GM19351 (cell line): ENCODE measurements around the gene PSTPIP1.
A peak's percentile ranks its signal among the peaks of the same experiment; 100 is the strongest.

Experiments
- ATAC-seq: cut with Tn5 transposase; IDR thresholded peaks from one replicate; pipeline ENCODE4 v1.9.1; 2021; ENCODE audit warnings: mild to moderate bottlenecking, moderate library complexity; ENCODE audit not compliant: unreplicated experiment

Gene PSTPIP1

DNA sequence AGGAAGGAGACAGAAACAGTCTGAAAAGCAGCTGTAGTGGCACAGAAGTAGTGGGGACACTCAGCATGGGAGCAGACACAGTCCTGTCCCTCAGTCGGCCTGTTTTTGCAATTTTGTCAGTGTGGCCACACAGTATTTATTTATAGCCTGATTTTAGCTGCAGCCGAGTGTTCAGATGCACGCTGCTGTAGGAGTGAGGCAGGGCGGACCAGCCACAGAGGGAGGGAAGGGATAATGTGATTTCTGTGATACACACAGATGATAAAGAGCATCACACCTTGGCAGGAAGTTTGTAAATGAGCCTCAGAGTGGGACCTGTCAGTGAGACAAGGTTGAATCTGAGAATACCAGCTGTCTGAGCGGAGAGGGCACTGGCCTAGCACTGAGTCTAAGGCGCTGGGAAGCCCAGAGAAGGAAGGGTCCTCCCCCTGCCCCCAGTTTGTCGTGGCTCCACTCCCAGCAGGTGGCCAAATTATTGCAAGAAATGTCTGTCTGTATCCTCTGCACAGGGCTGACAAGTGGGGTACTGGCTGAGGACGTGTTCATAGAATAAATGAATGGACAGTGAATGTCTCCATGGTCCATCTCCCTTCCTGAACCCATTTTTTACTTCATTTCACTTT lies 3.8 kb downstream of the PSTPIP1 start:
- ATAC-seq, result no peak

DNA sequence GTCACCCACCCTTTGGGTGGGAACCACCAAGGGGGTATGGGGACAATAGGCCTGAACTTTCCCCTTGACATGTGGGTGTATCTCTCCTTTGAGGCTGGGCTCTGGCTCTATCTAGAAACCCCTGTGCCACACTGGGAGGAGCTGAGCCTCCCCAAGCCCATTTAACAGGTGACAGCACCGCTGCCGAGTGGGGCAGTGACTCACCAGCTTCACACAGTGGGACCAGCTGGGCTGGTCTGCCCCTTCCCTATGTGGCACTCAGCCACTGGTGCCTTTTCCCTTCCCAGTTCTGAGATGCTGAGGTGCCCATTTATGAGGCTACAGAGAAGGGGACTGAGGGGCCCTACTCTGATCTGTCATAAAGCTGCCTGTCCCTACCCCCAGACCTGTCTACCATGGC lies 5.1 kb downstream of the PSTPIP1 start:
- ATAC-seq, result no peak

DNA sequence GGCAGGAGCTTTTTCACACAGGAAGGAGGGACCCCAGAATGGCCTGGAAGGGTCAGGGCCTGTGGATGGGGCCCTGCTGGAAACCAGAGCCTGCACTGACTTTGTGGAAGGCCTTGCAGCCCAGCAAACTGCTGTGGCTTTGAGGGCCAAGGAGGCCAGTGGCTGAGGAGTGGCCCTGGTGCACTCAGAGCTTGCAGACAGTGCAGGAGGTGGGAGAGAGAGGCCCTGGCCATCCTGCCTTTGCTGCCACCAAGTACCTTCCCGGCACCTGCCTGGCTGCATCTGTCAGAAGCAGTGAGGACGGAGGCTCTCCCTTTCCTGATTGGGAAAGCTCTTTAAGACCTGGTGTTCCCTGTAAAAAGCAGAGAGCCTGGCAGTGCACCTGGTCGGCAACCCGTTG lies 6.4 kb downstream of the PSTPIP1 start:
- no peak for ATAC-seq

DNA sequence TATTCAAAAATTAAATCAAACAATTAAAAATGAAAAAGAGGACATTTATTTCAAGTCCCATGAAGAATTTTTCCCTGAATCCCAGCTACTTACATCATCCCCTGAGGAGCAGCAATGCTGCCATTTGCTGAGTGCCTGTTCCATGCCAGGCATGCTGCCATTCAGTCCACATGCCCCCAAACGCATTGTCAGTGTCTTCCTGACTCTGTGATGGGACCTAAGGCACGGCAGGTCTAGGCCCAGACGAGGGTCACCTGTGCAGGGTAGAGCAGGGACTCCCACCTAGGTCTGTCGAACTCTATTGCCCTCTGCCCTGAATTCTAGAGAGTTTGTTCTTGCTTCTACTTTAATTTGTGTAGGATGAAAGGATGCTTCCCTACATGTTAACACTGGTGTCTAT lies 7.0 kb downstream of the PSTPIP1 start:
- no peak for ATAC-seq

DNA sequence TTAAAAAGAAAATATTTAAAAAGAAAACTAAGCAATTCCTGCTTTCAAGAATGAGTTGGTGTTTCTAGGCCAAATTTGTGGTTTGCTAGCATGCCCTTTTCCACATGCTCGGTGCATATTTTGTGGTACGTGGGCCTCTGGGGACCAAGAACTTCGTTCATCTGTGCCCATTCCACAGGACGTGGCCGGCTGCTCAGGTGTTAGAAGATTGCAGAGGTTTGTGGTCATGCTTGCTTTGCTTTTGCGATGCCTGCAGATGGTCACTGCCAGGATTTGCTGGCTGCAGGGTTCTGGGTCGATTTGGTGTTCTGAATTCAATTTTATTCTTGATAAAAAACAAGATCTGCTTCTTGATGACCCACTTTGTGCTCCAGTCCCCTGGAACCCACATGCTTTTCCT lies 7.5 kb downstream of the PSTPIP1 start:
- ATAC-seq, result no peak

DNA sequence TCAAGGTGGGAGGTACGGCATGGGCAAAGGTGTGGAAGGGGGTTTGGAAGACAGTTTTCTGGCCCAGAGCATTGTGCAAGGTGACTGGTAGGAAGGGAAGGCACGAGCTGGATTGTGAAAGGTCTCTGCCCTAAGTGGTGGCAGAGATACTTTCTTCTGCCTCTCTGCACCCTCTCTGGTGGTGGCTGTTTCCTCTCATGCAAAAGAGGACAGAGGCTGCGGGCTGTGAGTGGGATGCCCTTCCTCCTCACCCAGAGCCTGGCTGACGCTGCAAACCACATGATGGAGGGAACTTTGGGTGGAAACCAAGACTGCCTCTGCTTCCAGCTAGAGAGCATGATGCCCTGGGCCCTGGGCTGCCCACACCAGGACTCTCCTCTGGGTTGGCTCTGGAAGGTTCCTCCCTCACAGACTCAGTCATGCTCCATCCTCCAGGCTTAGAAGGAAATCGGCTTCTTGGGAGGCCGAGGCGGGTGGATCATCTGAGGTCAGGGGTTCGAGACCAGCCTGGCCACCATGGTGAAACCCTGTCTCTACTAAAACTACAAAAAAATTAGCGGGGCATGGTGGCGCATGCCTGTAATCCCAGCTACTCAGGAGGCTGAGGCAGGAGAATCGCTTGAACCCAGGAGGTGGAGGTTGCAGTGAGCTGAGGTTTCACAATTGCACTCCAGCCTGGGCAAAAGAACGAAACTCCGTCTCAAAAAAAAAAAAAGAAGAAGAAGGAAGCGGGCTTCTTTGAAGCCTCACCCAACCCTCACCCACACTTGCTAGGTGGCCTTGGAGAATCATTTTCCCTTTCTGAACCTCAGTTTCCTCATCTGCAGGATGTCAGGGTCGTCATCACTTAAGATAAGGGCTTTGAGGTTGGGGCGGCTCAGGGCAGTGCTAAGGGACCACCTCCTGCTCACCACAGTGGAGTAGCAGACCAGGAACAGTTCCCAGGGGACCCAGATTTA lies 8.3 kb downstream of the PSTPIP1 start:
- peak; percentile 67 for ATAC-seq

DNA sequence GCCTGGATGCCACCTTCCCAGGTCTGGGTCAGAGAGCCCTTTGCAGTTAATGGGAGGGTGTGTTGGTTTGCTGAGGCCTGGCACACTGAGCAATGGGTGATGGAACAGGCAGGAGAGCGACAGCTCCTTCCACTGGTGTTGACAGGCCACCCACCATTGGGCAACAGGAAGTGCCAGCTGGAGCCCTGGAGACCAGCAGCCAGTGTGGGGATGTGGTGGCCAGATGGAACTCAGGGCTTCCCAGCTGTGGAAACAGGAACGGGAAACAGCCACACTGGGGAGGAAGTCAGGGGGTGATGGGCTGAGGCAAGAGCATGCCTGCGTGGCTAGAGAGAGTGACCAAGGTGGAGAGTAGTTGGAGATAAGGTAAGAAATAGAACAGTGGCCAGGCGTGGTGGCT lies 9.3 kb downstream of the PSTPIP1 start:
- no peak for ATAC-seq

DNA sequence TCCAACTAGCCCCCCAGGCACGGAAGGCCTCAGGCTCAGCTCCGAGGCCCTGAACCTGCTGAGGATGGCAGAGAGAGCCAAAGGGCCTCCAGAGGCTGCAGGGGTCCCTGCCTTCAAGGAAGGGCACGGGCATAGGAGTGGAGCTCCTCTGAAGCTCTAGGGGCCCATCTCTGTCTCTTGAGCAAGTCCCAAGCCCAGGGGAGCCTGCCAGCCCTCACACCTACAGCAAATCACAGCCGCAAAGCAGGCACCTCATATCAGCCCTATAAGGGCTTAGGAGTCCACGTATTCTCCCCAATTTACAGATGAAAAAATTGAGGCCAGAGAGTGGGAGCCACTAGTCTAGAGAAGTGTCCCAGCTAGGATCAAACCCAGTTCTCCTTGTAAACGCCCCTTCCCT lies 14.2 kb downstream of the PSTPIP1 start:
- ATAC-seq, result no peak

DNA sequence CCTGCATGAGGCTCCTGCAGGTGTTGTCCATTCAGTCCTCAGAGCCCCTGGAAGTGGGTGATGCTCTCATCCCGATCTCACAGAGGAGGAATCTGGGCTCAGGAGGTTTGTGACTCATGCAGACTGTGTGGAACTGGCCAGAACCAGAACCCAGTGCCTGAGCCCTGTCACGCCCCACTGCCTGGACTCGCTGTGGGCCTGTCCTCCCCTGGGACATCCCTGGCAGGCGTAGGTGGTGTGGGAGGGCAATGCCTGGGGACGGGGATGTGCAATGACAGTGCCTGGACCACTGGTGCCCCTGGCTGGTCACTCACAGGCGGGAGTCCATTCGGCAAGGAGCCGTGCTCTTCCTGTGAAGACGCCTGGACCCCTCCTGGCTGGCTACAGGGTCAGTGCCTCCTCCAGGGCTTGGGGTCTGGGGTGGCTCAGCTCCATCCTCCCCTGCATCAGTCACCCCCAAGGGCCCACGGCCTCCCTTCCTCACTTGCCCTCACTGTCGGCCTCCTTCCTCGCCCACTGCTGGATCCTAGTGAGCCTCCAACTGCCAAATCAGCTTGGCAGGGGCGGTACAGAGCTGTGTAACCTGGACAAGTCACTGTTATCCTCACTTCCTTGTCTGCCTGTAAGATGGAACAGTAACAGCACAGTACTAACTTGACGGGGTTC lies 14.9 kb downstream of the PSTPIP1 start:
- no peak for ATAC-seq

DNA sequence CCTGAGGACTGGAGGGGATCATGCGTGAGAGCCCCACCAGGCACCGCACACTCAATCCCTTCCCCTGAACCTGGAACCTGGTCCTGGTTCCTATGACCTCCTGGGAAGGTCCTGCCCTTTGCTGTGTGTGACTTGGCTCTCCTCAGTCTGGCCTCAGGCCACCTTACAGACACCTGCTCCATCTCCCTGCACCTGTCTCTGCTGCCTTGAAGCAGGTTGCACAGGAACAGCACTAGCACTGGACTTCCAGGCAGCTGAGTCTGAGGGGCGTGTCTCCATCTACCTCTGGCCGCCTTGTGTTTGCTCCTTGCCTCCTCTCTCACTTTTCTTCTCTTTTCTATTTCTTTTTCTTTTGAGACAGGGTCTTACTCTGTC lies 15.4 kb downstream of the PSTPIP1 start:
- ATAC-seq, result no peak

DNA sequence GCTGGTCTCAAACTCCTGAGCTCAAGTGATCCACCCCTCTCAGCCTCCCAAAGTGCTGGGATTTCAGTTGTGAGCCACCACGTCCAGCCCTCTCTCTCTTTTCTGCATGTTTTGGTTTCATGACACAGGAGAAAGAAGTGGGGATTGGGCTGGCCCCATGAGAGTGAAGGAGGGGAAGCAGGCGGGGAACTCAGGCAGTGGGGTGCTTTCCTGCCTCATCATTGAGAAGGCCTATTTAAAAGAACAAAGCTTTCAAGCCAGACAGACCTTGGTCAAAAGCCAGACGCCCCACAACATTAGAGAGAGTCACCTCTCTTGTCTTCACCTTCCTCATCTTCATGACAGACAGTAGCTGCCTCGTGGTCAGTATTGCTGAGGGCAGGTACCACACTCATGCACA lies 15.9 kb downstream of the PSTPIP1 start:
- ATAC-seq, result no peak

DNA sequence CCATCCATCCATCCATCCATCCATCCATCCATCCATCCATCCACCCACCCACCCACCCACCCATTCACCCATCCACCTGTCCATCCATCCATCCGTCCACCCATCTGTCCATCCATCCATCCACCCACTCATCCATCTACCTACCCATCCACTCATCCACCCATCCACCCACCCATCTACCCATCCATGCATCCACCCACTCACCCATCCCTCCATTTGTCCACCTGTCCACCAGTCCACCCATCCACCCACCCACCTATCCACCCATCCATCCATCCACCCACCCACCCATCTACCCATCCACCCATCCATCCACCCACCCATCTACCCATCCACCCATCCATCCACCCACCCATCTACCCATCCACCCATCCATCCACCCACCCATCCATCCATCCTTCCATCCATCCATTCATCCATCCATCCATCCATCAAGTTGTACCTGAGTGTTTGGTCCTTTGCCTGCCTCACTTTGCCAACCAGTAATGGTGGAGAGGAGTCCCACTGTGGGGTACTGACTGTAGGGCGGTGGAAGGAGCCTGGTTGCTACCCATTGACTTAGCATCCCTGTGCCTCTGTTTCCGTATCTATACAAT lies 17.3 kb downstream of the PSTPIP1 start:
- no peak for ATAC-seq

DNA sequence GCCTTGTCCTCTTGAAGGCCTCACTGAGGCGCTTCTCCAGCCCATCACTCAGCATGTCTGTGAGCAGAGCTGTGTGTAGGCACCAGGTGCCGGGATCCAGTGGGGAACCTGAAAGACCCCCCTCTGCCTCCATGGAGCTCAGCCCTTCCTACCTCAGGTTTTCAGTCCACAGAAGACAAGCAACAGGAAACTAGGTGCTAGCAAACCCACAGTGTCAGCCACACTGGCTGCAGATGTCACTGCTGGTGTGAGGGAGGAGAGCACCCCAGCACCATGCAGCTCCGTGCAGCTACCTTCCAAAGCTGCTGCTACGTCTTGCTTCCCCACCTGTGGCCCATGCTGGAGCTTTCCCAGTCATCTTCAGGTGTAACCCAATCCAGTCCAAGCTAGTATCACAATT lies 17.9 kb downstream of the PSTPIP1 start:
- no peak for ATAC-seq

DNA sequence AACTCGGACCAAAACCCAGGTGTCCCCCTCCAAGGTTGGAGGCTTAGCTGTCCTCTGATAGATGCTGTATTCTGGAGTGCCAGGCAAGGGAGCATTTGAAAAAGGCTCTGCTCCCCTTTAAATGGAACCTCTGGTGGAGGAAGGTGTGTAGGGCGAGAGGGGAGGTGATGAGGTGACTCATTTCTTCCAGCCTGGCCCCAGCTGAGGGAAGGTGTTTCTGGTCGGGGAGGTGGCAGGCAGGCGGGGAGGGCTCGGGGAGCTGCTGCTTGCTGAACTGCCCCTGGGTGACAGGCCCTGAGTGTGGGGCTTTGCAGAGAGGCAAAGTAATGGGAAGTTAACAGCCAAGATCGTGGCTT lies 18.8 kb downstream of the PSTPIP1 start:
- ATAC-seq, result peak; percentile 58

DNA sequence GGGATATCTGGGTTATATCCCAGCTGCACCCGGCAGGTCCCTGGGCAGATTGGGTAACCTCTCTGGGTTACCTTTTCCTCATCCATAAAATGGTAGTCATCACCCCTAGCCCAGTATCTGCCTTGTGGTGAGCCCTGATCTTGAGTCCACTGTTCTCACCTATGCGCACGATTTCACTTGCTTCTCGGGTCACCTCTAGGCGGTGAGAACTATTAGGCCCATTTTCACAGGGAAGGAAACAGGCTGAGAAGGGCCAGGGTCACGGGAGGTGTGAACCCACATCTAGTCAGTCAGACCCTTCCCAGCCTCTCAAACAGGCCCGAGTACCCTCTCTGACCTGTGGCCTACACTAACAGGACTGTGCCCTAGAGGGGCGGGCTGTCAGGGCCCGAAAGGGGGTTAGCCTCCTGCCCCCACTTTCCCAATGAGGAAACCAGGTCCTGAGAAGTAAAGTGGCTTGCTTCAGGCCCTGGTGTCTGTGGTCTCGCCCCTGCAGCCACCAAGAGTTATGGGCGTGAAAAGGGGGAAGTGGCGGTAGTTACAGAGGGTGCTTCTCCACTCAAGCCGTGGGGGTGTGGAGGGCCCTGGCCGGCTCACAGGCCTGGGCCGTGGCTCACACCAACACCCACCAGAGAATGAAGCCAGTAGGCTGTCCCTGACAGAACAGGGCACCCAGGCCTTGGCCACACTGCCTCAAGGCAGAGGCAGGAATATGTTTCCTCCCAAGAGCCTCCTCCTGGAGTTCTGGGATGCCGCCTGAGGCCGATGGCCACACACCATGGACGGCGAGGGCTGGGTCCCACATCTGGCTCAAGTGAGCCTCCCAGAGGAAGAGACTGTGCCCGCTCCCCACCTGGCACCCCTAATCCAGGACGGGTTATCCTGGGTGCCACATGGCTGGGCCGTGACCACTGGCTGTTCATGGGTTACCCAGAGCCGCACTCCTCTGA lies 19.5 kb downstream of the PSTPIP1 start:
- peak; percentile 72 for ATAC-seq

DNA sequence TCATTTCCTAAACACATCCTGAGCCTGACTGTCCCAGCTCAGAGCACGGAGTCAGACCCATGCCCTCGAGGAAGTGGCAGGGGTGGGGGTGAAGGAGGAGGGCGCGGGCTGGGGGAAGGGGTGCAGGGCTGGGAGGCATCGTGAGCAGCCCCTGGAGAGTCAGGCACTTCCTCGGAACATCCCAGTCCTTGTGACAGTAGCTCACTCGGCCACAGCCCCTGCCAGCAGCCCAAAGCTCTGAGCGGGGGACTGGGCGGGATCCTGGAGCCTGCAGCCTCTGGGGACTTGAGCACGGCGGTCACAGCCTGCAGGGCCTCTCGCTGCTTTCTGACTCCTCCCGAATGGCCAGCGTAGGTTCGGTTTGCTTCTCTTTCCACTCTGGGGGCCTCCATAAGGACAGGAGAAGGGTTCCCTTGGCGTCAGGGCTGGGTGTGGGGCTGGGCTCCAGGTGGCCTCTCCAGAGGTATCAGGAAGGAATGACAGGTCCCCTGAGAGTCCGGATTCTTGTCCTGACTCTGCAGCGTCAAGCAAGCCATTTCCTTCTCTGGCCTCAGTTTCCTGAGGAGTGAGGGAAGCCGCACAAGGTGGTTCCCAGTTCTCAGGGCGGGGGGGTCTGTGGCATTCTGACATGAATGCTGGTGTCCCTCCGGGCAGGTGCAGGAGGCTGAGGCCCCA lies 20.9 kb downstream of the PSTPIP1 start:
- ATAC-seq, result no peak

DNA sequence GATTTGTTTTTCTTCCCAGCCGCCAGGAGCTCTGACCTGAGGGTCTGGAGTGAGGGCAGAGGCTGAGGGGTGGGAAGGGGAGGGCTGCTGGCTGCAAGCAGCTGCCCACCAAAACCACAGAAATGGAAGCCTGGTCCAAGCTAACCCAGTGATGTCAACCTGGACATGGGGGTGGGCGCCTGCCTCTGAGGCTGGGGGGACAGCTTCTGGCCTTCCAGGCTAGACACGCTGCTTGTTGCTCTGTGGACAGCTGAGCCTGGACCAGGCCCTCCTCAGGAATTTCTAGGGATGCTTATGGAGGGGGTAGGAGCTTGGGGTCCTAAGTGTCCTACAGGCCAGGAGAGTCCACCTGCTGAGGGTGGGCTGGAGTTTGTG lies 21.4 kb downstream of the PSTPIP1 start:
- no peak for ATAC-seq

DNA sequence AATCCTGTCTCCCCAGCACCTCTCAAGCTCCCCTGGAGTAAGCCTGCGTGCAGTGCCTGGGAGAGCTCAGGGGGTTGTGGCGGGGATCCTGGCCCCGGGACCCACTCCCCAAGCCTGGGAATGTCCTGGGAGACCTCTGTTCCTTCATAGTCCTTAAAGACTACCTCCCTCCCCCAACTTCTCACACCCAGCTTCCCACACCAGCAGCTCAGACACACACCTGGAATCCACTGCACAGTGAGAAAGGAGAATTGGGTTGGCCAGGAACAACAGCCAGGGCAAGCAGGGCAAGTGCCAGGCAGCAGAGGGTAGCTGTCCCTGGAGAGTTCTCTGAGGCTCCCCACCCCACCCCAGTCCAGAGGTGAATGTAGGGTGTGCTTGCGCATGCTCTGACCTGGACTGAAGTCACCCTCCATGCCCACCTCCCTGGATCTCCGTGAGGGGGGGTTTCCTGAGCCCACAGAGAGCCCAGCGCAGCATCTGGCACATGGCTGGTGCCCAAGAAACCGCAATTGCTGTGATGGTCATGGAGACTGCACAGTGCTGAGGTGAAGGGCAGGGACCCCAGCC lies 22.2 kb downstream of the PSTPIP1 start:
- no peak for ATAC-seq
